ENCODE results near the gene NPEPL1. TPM values are rescaled to one million over a fixed set of nuclear protein-coding genes. Genes with fewer than 3 reads are reported as not detected.

The NPEPL1 gene
- total RNA-seq, 1 experiment from 2014 or later: 41.9 TPM

GRCh38 chr20:58746620-58747019 is 54.0 kb downstream of the NPEPL1 start:
- peaks cover 1% of the 10 kb centered on the region; the same call in 1 of the 2 replicates for H3K27me3 ChIP-seq (replicated peaks; ENCODE audit: control insufficient read depth, insufficient read depth, low read length)
- no peaks in the 10 kb centered on the region for H3K36me3 Mint-ChIP-seq (ENCODE audit: insufficient read depth, unreplicated experiment)
- TF ChIP-seq, protein P1, sequence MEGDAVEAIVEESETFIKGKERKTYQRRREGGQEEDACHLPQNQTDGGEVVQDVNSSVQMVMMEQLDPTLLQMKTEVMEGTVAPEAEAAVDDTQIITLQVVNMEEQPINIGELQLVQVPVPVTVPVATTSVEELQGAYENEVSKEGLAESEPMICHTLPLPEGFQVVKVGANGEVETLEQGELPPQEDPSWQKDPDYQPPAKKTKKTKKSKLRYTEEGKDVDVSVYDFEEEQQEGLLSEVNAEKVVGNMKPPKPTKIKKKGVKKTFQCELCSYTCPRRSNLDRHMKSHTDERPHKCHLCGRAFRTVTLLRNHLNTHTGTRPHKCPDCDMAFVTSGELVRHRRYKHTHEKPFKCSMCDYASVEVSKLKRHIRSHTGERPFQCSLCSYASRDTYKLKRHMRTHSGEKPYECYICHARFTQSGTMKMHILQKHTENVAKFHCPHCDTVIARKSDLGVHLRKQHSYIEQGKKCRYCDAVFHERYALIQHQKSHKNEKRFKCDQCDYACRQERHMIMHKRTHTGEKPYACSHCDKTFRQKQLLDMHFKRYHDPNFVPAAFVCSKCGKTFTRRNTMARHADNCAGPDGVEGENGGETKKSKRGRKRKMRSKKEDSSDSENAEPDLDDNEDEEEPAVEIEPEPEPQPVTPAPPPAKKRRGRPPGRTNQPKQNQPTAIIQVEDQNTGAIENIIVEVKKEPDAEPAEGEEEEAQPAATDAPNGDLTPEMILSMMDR (IDR thresholded peaks at IDR 0.05; ENCODE audit: insufficient read depth in 1 of 2, low read depth in 1 of 2, low read length in 1 of 2, severe bottlenecking in 1 of 2, unreplicated experiment in 1 of 2): no peak
- intact Hi-C loops (cut with micrococcal nuclease; ENCODE audit: unreplicated experiment): no loop called here
- BruUV-seq (replicated peaks): no TSS peak
- H3K4me3 ChIP-seq (ENCODE audit: low read depth, low read length): no peak overlapping the region
- ChIA-PET CTCF (no interaction called here), POLR2A (no interaction called here)
- no peaks in the 10 kb centered on the region for H3K36me3 ChIP-seq (ENCODE audit: control insufficient read depth, insufficient read depth, low read length)
- H3K4me1 ChIP-seq: no peaks in the 10 kb centered on the region
- no peaks in the 10 kb centered on the region for H3K9me3 ChIP-seq
- H3K4me1 Mint-ChIP-seq (ENCODE audit: low read depth, unreplicated experiment): no peaks in the 10 kb centered on the region
- no peaks in the 10 kb centered on the region for H3K9me3 Mint-ChIP-seq (ENCODE audit: unreplicated experiment)
- DNase-seq: no peak
- no peak overlapping the region for H3K27ac Mint-ChIP-seq (ENCODE audit: unreplicated experiment)
- peaks cover 40% of the 10 kb centered on the region for H3K27me3 Mint-ChIP-seq (ENCODE audit: insufficient read depth, unreplicated experiment)
- H3K4me3 Mint-ChIP-seq (ENCODE audit: unreplicated experiment): no peak overlapping the region

GRCh38 chr20:58747211-58747610 is 54.6 kb downstream of the NPEPL1 start:
- no TSS peak for BruUV-seq (replicated peaks)
- no peaks in the 10 kb centered on the region for H3K9me3 ChIP-seq
- intact Hi-C loops (cut with micrococcal nuclease; ENCODE audit: unreplicated experiment): no loop called here
- Mint-ChIP-seq H3K36me3 (ENCODE audit: insufficient read depth, unreplicated experiment) (no peaks in the 10 kb centered on the region), H3K4me1 (ENCODE audit: low read depth, unreplicated experiment) (no peaks in the 10 kb centered on the region), H3K27ac (ENCODE audit: unreplicated experiment) (no peak overlapping the region), H3K27me3 (ENCODE audit: insufficient read depth, unreplicated experiment) (peaks cover 43% of the 10 kb centered on the region), H3K4me3 (ENCODE audit: unreplicated experiment) (no peak overlapping the region), H3K9me3 (ENCODE audit: unreplicated experiment) (no peaks in the 10 kb centered on the region)
- no peak for DNase-seq
- H3K36me3 ChIP-seq (ENCODE audit: control insufficient read depth, insufficient read depth, low read length): no peaks in the 10 kb centered on the region
- TF ChIP-seq, protein P1 (IDR thresholded peaks at IDR 0.05; ENCODE audit: insufficient read depth in 1 of 2, low read depth in 1 of 2, low read length in 1 of 2, severe bottlenecking in 1 of 2, unreplicated experiment in 1 of 2): no peak
- H3K4me1 ChIP-seq: no peaks in the 10 kb centered on the region
- no peak overlapping the region for H3K4me3 ChIP-seq (ENCODE audit: low read depth, low read length)
- H3K27me3 ChIP-seq (replicated peaks; ENCODE audit: control insufficient read depth, insufficient read depth, low read length): peaks cover 1% of the 10 kb centered on the region; the same call in 1 of the 2 replicates
- POLR2A ChIA-PET: no interaction called here
- CTCF ChIA-PET: no interaction called here

- TF ChIP-seq, protein P1 (IDR thresholded peaks at IDR 0.05; ENCODE audit: insufficient read depth in 1 of 2, low read depth in 1 of 2, low read length in 1 of 2, severe bottlenecking in 1 of 2, unreplicated experiment in 1 of 2): no peak
- peaks cover 1% of the 10 kb centered on the region; the same call in 1 of the 2 replicates for H3K27me3 ChIP-seq (replicated peaks; ENCODE audit: control insufficient read depth, insufficient read depth, low read length)
- no TSS peak for BruUV-seq (replicated peaks)
- no peaks in the 10 kb centered on the region for H3K9me3 Mint-ChIP-seq (ENCODE audit: unreplicated experiment)
- H3K4me1 Mint-ChIP-seq (ENCODE audit: low read depth, unreplicated experiment): no peaks in the 10 kb centered on the region
- H3K4me3 ChIP-seq (ENCODE audit: low read depth, low read length): no peak overlapping the region
- H3K9me3 ChIP-seq: no peaks in the 10 kb centered on the region
- H3K4me3 Mint-ChIP-seq (ENCODE audit: unreplicated experiment): no peak overlapping the region
- intact Hi-C loops (cut with micrococcal nuclease; ENCODE audit: unreplicated experiment): no loop called here
- DNase-seq: no peak
- H3K36me3 ChIP-seq (ENCODE audit: control insufficient read depth, insufficient read depth, low read length): no peaks in the 10 kb centered on the region
- no peak overlapping the region for H3K27ac Mint-ChIP-seq (ENCODE audit: unreplicated experiment)
- H3K27me3 Mint-ChIP-seq (ENCODE audit: insufficient read depth, unreplicated experiment): peaks cover 41% of the 10 kb centered on the region
- no peaks in the 10 kb centered on the region for H3K36me3 Mint-ChIP-seq (ENCODE audit: insufficient read depth, unreplicated experiment)
- ChIA-PET CTCF (no interaction called here), POLR2A (no interaction called here)
- H3K4me1 ChIP-seq: no peaks in the 10 kb centered on the region
Measured at GRCh38 chr20:58748618-58749017, 56.0 kb downstream of the NPEPL1 start.

Measured in Caco-2 (cell line).